HG03457 (cell line): Measurements from ENCODE around the gene CEP72.
"Not testable (repeated sequence)": the region's sequence is repeated elsewhere in the genome, so short reads cannot be mapped to it uniquely, and the experiment has no call there.

ENCODE experiments used
- ATAC-seq: cut with Tn5 transposase; IDR thresholded peaks from one replicate; pipeline ENCODE4 v1.9.1; 2021; ENCODE audit warnings: moderate number of reproducible peaks; ENCODE audit not compliant: unreplicated experiment

The CEP72 gene

GRCh38 chr5:680836-681235, 68.7 kb downstream of the CEP72 start:
- ATAC-seq: not testable (repeated sequence)

- ATAC-seq: not testable (repeated sequence)
Measured at GRCh38 chr5:681317-682191, 69.4 kb downstream of the CEP72 start.

- not testable (repeated sequence) for ATAC-seq
Measured at GRCh38 chr5:682216-682615, 70.1 kb downstream of the CEP72 start.

GRCh38 chr5:682651-683358, 70.7 kb downstream of the CEP72 start:
- ATAC-seq: not testable (repeated sequence)

GRCh38 chr5:683551-684481, 71.7 kb downstream of the CEP72 start:
- no peak for ATAC-seq

- no peak for ATAC-seq
Measured at GRCh38 chr5:684751-685216, 72.6 kb downstream of the CEP72 start.

- no peak for ATAC-seq
Measured at GRCh38 chr5:685262-686171, 73.4 kb downstream of the CEP72 start.

GRCh38 chr5:686172-686523, 74.0 kb downstream of the CEP72 start:
- ATAC-seq: not testable (repeated sequence)

GRCh38 chr5:686936-687335, 74.8 kb downstream of the CEP72 start:
- ATAC-seq: not testable (repeated sequence)

- ATAC-seq: not testable (repeated sequence)
Measured at GRCh38 chr5:688348-689010, 76.3 kb downstream of the CEP72 start.

- ATAC-seq: not testable (repeated sequence)
Measured at GRCh38 chr5:690293-690692, 78.2 kb downstream of the CEP72 start.

GRCh38 chr5:691049-691448, 78.9 kb downstream of the CEP72 start:
- ATAC-seq: not testable (repeated sequence)

- ATAC-seq: no peak
Measured at GRCh38 chr5:691817-692528, 79.8 kb downstream of the CEP72 start.

GRCh38 chr5:692529-693041, 80.4 kb downstream of the CEP72 start:
- ATAC-seq: not testable (repeated sequence)

GRCh38 chr5:693271-694041, 81.3 kb downstream of the CEP72 start, which contains the start of gene TPPP:
Gene TPPP, minus strand, starts transcription at chr5:693352. Its CDS starts 15,292 bp downstream, at chr5:678060.
- ATAC-seq: not testable (repeated sequence)

GRCh38 chr5:694042-694431, 81.9 kb downstream of the CEP72 start:
- ATAC-seq: not testable (repeated sequence)

- ATAC-seq: not testable (repeated sequence)
Measured at GRCh38 chr5:695475-695874, 83.3 kb downstream of the CEP72 start.

GRCh38 chr5:696191-696590, 84.1 kb downstream of the CEP72 start:
- not testable (repeated sequence) for ATAC-seq
